GM21528 (cell line): ENCODE results near the gene LCAT.

Experiments
- ATAC-seq: cut with Tn5 transposase; IDR thresholded peaks from one replicate; pipeline ENCODE4 v1.9.1; 2021; ENCODE audit warnings: mild to moderate bottlenecking, moderate library complexity; ENCODE audit not compliant: unreplicated experiment, low FRiP score

The LCAT gene

DNA sequence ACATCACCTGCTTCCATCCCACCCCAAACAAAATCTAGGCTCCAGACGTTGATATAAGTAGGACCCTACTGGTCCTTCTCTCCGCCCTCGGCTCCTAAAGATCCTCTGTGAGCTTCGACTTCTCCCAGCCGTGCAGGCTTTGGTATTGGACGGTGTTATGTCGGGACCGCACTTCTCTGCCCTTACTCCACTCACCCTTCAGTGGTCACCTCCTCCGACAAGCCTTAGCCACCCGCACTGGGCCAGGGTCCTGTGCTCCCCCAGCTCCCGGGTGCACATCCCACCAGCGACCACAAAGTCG lies 8.9 kb downstream of the LCAT start:
- no peak for ATAC-seq

DNA sequence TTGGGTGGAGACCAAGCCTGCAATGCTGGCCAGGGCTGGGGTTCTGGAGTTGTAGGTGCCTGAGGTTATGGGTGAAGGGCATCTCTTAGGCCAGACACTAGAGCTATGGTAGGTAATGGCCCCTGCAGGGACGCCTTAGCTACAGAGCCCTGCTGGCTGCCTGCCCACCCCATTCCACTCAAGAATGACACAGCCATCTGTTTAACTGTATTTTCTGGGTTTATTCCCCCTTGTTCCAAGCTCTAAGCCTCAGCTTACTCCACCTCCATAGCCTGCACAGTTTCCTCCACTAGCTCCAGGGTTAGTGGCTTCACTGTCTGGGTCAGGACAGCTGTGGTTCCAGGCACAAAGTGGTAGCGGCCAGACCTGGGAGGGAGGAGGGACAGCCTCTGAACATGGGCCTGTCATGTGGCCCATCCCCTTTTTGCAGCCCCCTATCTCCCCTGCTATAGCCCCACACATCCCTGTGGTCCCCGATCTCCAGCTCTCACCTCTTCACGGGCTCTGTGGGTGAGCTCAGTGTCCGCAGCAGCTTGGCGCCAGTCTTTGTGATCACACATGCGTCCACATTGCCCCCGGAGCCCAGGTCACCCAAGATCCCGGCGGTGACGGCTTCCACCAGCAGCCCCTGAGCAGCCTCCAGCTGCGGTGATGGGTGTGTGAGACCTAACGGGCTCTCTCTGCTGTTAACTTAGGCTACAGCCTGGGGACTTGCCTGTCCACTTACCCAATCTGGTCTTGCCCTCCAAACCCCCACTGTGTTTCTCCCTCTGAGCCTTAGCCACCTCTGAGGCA lies 9.4 kb downstream of the LCAT start:
- no peak for ATAC-seq

DNA sequence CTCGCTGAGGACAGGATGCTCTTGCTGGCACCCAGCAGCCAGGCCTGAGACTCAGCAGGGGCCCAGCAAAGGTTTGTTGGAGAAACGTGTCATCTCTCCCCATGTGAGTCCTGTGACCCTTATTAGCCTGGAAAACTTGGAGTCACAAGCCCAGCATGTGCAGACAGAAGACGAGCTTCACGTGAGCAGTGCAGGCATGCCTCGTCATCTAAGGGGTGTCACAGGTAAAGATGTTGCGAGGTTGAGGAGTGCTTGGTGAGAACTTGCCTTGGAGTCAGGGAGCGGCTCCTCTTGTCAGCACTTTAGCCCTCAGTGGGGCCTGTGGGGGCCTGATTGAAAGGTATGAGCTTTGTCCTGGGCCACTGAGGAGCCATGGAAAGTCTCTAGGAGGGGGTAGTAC lies 10.1 kb downstream of the LCAT start:
- ATAC-seq: no peak

- ATAC-seq: no peak
Observed at GRCh38 chr16:67932462-67932840, 11.5 kb downstream of the LCAT start.

DNA sequence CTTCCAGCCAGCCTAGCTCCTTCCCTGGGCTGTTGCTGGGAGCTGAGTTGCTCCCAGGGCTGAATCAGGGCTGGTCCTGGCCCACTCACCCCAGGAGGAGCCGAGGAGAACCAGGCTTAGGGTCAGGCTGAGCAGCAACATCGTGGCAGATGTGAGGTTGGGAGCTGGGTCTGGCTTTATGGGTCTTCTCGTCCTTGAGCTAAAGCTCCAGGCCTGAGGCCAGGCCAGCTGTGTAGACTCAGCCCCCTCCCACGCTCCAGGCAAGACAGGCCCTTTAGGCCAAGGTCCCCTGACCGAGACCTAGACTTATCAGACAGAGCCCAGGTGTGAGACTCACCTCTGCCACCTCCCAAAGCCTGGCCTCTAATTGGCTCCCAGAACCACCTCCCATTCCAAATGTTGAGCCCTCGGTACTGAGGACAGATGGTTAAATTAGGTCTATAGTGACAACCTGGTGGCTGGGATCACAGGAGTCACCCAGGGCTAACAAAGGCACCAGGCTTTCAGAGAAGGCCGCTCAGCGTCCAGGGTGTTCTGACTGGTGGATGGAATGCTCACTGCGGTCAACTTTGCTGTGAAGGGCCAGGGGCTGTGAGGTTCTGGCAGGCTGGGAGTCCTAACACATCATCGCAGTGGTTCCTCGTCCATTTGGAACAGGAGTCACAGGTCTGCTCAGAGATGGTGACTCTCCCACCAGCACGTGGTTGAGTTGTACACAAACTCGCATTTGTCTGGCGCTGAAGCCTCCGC lies 12.0 kb downstream of the LCAT start, which contains the start of gene CTRL:
Gene CTRL (minus strand): TSS at position 151 of the 750 bp plus-strand sequence. CDS start 10 bp downstream, at position 141.
- ATAC-seq: no peak

GRCh38 chr16:67930678-67931211 lies 13.2 kb downstream of the LCAT start:
- ATAC-seq: no peak

DNA sequence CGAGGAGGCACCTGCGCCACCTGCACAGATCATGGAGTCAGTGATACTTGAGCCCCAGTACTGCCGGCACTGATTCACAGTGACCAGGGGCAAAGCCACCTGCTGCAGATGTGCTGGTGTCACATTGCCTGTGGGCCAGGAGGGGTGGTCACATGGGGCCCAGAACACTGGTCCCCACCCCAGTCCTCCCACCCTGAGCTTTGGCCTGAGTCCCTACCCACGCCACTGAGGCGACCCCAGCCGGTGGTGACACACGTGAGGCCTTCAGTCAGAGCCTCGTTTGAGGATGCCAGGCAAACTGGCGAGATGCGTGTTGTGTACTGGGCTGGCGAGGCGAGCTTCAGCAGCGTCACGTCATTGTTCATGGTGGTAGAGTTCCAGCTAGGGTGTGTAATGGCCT lies 13.7 kb downstream of the LCAT start:
- no peak for ATAC-seq

DNA sequence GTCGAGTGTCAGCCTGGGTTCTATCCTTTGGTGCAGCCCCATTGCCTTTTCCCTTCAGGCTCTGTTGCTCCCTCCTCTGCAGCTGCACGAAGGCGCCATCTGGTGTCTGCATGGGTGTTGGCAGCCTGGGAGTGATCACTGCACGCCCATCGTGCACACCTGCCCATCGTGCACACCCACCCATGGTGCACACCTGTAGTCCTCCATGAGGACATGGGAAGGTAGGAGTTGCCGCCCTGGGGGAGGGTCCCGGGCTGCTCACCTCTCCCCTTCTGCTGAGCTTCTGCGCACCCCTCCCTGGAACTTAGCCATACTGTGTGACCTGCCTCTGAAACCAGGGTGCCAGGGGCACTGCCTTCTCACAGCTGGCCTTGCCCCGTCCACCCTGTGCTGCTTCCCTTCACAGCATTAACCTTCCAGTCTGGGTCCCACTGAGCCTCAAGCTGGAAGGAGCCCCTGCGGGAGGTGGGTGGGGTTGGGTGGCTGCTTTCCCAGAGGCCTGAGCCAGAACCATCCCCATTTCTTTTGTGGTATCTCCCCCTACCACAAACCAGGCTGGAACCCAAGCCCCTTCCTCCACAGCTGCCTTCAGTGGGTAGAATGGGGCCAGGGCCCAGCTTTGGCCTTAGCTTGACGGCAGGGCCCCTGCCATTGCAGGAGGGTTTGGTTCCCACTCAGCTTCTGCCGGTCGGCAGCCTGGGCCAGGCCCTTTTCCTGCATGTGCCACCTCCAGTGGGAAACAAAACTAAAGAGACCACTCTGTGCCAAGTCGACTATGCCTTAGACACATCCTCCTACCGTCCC lies 15.2 kb downstream of the LCAT start:
- no peak for ATAC-seq

GRCh38 chr16:67928147-67928546 lies 15.8 kb downstream of the LCAT start:
- no peak for ATAC-seq

DNA sequence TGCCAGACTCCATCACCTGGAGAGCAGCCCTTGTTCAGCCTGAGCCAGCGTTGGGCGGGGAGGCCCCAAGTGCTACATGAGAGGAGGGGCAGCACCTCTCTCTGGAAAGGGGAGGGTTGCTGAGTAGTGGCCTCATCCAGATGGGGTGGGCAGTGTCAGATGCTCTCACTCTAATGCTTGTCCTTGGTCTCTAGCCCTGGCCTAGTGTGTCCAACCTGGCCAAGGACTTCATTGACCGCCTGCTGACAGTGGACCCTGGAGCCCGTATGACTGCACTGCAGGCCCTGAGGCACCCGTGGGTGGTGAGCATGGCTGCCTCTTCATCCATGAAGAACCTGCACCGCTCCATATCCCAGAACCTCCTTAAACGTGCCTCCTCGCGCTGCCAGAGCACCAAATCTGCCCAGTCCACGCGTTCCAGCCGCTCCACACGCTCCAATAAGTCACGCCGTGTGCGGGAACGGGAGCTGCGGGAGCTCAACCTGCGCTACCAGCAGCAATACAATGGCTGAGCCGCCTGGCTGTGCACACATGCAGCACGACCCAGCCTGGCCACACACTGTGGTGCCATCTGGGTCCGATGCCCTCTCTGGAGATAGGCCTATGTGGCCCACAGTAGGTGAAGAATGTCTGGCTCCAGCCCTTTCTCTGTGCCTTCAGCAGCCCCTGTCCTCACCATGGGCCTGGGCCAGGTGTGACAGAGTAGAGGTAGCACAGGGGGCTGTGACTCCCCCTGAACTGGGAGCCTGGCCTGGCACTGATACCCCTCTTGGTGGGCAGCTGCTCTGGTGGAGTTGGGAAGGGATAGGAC lies 16.6 kb downstream of the LCAT start:
- no peak for ATAC-seq

- ATAC-seq: no peak
Observed at GRCh38 chr16:67926181-67926750, 17.7 kb downstream of the LCAT start.

GRCh38 chr16:67924140-67924906 lies 19.6 kb downstream of the LCAT start:
- no peak for ATAC-seq

DNA sequence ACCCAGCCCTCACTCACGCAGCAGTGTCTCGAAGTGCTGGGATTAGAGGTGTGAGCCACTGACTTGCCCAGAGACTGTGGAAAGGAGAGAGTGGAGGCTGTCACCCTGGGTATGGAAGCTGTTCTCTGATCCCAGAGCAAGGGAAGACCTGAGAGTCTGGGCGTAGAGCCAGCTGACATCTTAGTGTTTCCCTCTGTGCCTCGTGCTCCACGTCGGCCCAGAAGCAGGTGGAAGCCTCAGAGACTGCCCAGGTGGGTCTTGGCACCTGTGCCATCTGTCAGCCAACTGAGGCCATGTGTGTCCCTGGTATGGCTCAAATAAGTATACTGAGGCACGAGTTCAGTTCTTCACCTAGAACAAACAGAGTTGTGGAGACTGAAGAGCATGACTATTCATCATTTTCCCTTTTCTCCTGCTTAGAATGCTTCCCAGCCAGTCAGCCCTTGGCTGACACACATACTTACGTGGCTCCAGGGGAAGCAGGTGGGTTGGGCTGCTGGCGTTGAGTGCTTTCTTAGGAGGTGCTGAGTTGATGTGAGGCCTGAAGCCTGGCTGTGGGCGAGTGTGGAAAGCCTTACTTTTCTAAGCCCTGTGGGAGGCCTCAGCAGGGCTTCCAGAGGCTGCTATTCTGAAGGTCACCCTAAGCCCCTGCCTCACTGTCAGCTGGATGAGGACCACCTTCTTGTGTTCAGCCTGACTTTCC lies 20.4 kb downstream of the LCAT start:
- ATAC-seq: no peak

DNA sequence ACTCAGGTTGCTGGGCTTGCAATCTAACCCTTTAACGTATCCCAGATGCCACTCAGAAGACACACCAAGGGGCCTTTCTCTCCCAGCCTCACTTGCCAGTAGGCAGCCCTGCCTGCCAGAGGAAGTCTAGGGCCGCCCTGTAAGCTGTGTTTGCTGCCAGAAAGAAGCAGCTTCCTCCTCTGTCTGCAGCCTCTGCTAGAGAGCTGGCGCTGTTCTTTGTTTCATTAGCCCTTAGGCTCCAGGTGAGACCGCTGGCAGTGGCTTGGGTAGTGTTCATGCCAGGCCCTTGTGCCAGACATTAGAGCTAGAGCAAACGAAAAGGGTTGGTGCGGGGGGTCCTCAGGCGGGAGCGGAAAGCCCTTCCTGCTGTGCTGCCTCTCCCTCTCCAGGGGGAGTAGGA lies 21.2 kb downstream of the LCAT start:
- no peak for ATAC-seq

DNA sequence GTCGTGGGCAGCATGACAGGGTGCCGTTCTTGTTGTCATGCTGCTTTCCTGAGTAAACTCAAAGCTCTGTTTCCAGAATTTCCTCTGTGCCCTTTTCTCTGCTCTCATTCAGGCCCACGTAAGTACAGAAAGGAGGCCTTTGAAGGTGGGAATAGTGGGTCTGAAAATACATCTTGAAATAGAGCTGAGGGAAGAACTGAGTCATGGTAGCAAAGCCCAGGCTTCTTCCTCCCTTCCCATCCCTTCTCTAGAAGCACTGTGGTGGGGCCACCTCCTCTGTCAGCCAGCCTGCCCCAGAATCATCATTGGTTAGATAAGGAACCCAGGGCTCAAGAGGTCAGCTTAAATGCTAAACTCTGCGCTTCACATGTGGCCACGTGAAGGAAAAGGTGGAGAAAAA lies 21.7 kb downstream of the LCAT start:
- no peak for ATAC-seq

DNA sequence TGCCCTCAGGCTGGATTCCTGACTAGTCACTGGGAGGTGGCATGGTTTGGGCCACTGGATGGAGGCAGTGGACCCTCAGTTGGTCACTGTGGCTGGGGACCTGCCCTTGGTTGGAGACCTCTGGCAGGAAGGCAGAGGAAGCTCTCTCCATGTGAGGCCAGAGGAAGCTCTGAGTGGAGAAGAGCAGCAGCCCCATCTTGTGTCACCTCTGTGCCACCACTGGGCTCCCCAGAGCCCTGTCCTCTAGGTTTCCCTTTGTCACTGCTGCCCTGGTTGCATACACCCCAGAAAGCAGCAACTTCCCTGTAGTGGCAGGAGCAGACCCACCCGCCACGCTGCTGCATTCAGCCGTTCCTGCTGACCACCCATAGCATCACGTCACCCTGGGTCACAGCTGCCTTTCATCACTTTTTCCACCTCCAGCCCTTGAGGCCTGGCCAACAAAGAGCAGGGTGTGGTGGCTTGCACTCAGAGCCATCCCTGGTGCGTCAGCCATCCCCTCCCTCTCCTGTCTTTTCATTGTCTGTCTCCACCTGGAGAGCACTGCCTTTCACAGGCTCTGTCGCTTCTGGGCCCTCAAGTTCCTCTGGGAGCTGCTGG lies 24.2 kb downstream of the LCAT start:
- no peak for ATAC-seq

- ATAC-seq: no peak
Observed at GRCh38 chr16:67917852-67918236, 26.1 kb downstream of the LCAT start.

- ATAC-seq: no peak
Observed at GRCh38 chr16:67917140-67917851, 26.6 kb downstream of the LCAT start.
